Testis (tissue), 3 donors: Measurements from ENCODE around the gene PARVB. TPM values are rescaled to one million over a fixed set of nuclear protein-coding genes. Genes with fewer than 3 reads are reported as not detected.
"Not testable (repeated sequence)": the region's sequence is repeated elsewhere in the genome, so short reads cannot be mapped to it uniquely, and the experiment has no call there.

Experiments
- DNase-seq: peaks from one replicate; pipeline ENCODE4 v3.0.0-alpha.2; 2019
- H3K27ac ChIP-seq, 2 donors: fragments of 200-600 bp; sonication (generic); one replicate each; pipeline ENCODE4 v1.5.1; 2019
- H3K27me3 ChIP-seq: fragments of 200-600 bp; sonication (generic); one replicate; pipeline ENCODE4 v1.5.1; 2019
- H3K36me3 ChIP-seq: fragments of 200-600 bp; sonication (generic); one replicate; pipeline ENCODE4 v1.5.1; 2017; ENCODE audit warnings: low read depth; ENCODE audit errors: missing control alignments
- H3K4me1 ChIP-seq: fragments of 200-600 bp; sonication (generic); one replicate; pipeline ENCODE4 v1.5.1; 2019
- H3K4me3 ChIP-seq, 2 donors: fragments of 200-600 bp; sonication (generic); one replicate each; pipeline ENCODE4 v1.5.1; 2017 to 2019
- H3K9me3 ChIP-seq: fragments of 200-600 bp; sonication (generic); one replicate; pipeline ENCODE4 v1.5.1; 2017
- POLR2A ChIP-seq: fragments of 450-650 bp; IDR thresholded peaks from one replicate; pipeline ENCODE4 v1.6.1; 2017; ENCODE audit warnings: antibody characterized with exemption, mild to moderate bottlenecking, moderate library complexity
- WGBS, 2 donors: methylation state at CpG; one replicate each; pipeline ENCODE4 v1.1.5; 2018; 5-methylcytosine and 5-hydroxymethylcytosine counted together
- intact Hi-C: fragments of 100-400 bp; cut with DNase I; formaldehyde crosslinking; loops from one replicate; pipeline ENCODE4 v1.15.1; 2023; ENCODE audit warnings: low total_unique reads
- polyA plus RNA-seq: library from polyadenylated mRNA; stranded (reverse); fragments of 350-450 nt; fragmentation: Illumina TruSeq; extraction: RNeasy Lipid Tissue Mini Kit (QIAGEN cat#74804); gene quantifications from one replicate; pipeline ENCODE4 v1.2.3, GENCODE V29; 2014; ENCODE audit warnings: low read depth, low replicate concordance; ENCODE audit not compliant: insufficient read depth
- total RNA-seq, 2 donors: library from RNA; depleted of rRNA; stranded (reverse); fragments of >200 nt; gene quantifications; one replicate each; pipeline ENCODE4 v1.2.3, GENCODE V29; 2016
- TF ChIP-seq, protein P1 (sequence below), 3 experiments: fragments of 450-650 bp in 2 of 3; fragments of 200-600 bp in 1 of 3; sonication (generic) in 1 of 3; IDR thresholded peaks; one replicate each; pipeline ENCODE4 v1.5.1; 2016 to 2019; ENCODE audit warnings: antibody characterized with exemption in 3 of 3, mild to moderate bottlenecking in 2 of 3, moderate library complexity in 1 of 3

The PARVB gene
- total and polyA plus RNA-seq, 3 donors from 2014 or later: 11.6 to 27.5 (median 23.7) TPM

DNA sequence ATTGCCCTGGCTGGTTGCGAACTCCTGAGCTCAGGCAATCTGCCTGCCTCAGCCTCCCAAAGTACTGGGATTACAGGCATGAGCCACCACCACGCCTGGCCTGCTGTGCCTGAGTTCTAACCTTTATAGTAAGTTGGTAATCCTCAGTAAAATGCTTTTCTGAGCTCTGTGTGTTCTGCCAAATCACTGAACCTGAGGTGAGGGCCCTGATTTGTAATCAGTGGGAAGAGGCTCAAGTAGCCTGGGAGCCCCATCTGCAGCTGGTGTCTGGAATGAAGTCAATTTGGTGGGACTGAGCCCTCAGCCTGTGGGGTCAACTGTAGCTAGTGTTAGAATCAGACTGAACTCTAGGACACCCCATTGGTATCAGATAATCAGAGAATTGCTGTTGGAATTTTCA, 84.0 kb downstream of the PARVB start:
- H3K27ac ChIP-seq: no peak overlapping the region
- intact Hi-C loops: no loop called here
- H3K9me3 ChIP-seq: no peaks in the 10 kb centered on the region
- no peak for DNase-seq
- no peaks in the 10 kb centered on the region for H3K4me1 ChIP-seq
- TF ChIP-seq, protein P1, sequence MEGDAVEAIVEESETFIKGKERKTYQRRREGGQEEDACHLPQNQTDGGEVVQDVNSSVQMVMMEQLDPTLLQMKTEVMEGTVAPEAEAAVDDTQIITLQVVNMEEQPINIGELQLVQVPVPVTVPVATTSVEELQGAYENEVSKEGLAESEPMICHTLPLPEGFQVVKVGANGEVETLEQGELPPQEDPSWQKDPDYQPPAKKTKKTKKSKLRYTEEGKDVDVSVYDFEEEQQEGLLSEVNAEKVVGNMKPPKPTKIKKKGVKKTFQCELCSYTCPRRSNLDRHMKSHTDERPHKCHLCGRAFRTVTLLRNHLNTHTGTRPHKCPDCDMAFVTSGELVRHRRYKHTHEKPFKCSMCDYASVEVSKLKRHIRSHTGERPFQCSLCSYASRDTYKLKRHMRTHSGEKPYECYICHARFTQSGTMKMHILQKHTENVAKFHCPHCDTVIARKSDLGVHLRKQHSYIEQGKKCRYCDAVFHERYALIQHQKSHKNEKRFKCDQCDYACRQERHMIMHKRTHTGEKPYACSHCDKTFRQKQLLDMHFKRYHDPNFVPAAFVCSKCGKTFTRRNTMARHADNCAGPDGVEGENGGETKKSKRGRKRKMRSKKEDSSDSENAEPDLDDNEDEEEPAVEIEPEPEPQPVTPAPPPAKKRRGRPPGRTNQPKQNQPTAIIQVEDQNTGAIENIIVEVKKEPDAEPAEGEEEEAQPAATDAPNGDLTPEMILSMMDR (IDR thresholded peaks at IDR 0.05): no peak
- TF ChIP-seq POLR2A: no peak
- no peaks in the 10 kb centered on the region for H3K36me3 ChIP-seq
- H3K4me3 ChIP-seq: no peak overlapping the region
- WGBS, 2 donors: 76 to 88% methylated on average over 2 of the region's 2 CpGs
- no peaks in the 10 kb centered on the region for H3K27me3 ChIP-seq

DNA sequence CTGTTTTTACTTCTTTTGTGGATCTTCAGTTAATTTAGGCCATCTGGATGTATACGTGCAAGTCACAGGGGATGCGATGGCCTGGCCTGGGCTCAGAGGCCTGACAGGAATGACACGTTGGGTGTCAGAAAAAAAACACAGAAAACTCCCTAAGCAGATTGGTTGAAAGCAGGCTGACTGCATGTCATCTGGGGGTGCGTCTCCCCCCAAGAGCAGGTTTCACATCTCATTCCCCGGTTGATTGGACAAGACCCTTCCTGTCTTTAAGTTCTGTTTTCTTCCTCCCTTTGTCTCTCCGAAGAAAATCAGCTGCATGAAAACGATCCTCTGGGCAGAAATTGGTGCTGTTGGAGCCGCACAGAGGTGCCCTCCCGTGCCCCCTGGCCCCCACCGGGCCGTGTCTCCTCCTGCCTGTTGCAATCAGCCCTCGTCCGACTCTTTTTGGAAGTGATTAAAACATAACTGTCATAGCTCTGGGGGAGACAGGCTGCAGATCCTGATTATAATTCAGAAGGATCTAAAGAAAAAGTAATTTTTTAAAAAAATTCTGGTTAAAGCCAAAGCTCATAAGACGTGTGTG, 84.8 kb downstream of the PARVB start:
- Histone ChIP-seq H3K27me3 (no peaks in the 10 kb centered on the region), H3K36me3 (no peaks in the 10 kb centered on the region), H3K9me3 (no peaks in the 10 kb centered on the region), H3K4me3 (no peak overlapping the region), H3K4me1 (no peaks in the 10 kb centered on the region), H3K27ac (no peak overlapping the region)
- intact Hi-C loops: no loop called here
- no peak for DNase-seq
- 80 to 86% methylated on average over 14 of the region's 14 CpGs for WGBS, 2 donors
- no peak for TF ChIP-seq POLR2A
- TF ChIP-seq, protein P1 (IDR thresholded peaks at IDR 0.05): no peak

DNA sequence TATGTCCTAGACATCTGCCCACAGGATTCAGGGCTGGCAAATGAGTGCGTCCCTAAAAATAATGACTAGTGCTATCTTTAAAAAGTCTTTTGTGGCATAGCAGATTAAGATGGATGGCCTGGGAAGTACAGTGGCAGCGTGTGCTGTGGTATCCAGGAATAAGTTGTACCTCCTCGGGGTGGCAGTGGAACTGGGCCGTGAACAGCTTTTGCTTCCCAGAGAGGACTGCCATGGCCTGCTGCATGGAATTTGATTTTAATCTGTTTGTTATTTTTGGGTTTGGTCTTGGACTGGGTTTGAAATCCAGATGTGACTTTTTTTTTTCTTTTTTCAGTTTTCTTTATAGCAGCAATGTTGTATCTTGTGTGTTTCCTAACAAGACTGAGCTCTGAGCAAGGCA, 85.3 kb downstream of the PARVB start:
- H3K36me3 ChIP-seq: no peaks in the 10 kb centered on the region
- H3K4me1 ChIP-seq: no peaks in the 10 kb centered on the region
- DNase-seq: no peak
- whole genome bisulfite sequencing, 2 donors: 89 to 90% methylated on average over 4 of the region's 4 CpGs
- no peak overlapping the region for H3K27ac ChIP-seq
- no peaks in the 10 kb centered on the region for H3K9me3 ChIP-seq
- intact Hi-C loops: no loop called here
- H3K27me3 ChIP-seq: no peaks in the 10 kb centered on the region
- TF ChIP-seq, protein P1 (IDR thresholded peaks at IDR 0.05): no peak
- no peak overlapping the region for H3K4me3 ChIP-seq

DNA sequence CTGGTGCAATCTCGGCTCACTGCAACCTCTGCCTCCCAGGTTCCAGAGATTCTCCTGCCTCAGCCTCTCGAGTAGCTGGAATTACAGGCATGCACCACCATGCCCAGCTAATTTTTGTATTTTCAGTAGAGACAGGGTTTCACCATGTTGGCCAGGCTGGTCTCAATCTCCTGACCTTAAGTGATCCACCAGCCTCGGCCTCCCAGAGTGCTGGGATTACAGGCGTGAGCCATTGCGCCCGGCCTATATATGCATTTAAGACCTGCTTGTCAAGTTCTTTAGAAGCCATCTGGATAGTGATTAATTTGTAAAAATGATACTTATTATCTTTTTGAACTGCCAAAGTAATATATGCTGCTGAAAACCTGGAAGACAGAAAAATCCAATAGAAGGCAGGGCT, 86.6 kb downstream of the PARVB start:
- DNase-seq, intact Hi-C loops: not testable (repeated sequence)

DNA sequence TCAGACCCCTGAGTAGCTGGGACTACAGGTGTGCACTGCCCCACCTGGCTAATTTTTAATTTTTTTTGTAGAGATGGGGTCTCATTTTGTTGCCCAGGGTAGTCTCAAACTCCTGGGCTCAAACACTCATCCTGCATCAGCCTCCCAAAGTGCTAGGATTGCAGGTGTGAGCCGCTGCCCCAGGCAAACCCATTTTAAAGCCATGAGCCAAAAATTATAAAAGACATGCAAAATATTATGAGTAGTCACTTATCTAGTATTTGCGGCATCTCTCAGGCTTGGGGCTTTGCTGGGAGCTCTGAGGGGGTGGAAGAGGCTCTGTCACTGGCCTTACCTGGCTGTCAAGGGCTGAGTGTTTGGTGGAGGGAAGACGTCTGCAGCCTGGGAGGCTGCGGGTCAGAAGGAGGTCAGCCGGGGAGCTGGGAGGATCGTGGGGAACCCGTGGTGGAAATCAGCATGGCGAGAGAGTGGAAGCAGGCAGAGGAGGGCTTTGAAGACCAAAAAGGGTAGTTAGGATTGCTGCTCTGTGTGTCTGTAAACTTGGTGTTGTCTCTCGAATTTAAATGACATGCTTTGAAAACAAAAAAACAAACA, 87.6 kb downstream of the PARVB start:
- 75 to 86% methylated on average over 8 to 9 of the region's 9 CpGs for WGBS, 2 donors
- no peak for DNase-seq

More for the DNA sequence above, 86.6 kb downstream of the PARVB start:
- not testable (repeated sequence) for H3K4me3 ChIP-seq, H3K9me3 ChIP-seq, H3K4me1 ChIP-seq, H3K36me3 ChIP-seq, H3K27ac ChIP-seq, H3K27me3 ChIP-seq
- WGBS, 2 donors: 93 to 97% methylated on average over 6 of the region's 6 CpGs

More for the DNA sequence above, 87.6 kb downstream of the PARVB start:
- TF ChIP-seq POLR2A: no peak
- TF ChIP-seq, protein P1 (IDR thresholded peaks at IDR 0.05): no peak
- no peaks in the 10 kb centered on the region for H3K36me3 ChIP-seq
- H3K4me3 ChIP-seq: no peak overlapping the region
- H3K9me3 ChIP-seq: no peaks in the 10 kb centered on the region
- no peaks in the 10 kb centered on the region for H3K4me1 ChIP-seq
- intact Hi-C loops: no loop called here
- no peak overlapping the region for H3K27ac ChIP-seq
- no peaks in the 10 kb centered on the region for H3K27me3 ChIP-seq
